ENCODE data around the gene CACNA1S. TPM values are rescaled to one million over a fixed set of nuclear protein-coding genes. Genes with fewer than 3 reads are reported as not detected.
A peak's percentile ranks its signal among the peaks of the same experiment; 100 is the strongest.

The CACNA1S gene
- total RNA-seq, 1 donor from 2014 or later, result not detected

GRCh38 chr1:201039418-201039817, 72.8 kb downstream of the CACNA1S start:
- ATAC-seq, result no peak
- no peak for DNase-seq (ENCODE audit: low spot score)

- DNase-seq (ENCODE audit: low spot score), result no peak
- ATAC-seq, result no peak
These were observed 73.9 kb downstream of the CACNA1S start for GRCh38 chr1:201038186-201038876.

GRCh38 chr1:201036188-201036842, 75.9 kb downstream of the CACNA1S start:
- ATAC-seq (peak; percentile 49), DNase-seq (ENCODE audit: low spot score) (no peak)

- no peak for DNase-seq (ENCODE audit: low spot score)
- ATAC-seq, result no peak
These were observed 77.6 kb downstream of the CACNA1S start for GRCh38 chr1:201034671-201035070.

GRCh38 chr1:201032408-201032807, 79.8 kb downstream of the CACNA1S start:
- ATAC-seq (no peak), DNase-seq (ENCODE audit: low spot score) (no peak)

- ATAC-seq (peak; percentile 72), DNase-seq (ENCODE audit: low spot score) (peak; percentile 59)
These were observed 83.8 kb downstream of the CACNA1S start for GRCh38 chr1:201028461-201028889.

DNA sequence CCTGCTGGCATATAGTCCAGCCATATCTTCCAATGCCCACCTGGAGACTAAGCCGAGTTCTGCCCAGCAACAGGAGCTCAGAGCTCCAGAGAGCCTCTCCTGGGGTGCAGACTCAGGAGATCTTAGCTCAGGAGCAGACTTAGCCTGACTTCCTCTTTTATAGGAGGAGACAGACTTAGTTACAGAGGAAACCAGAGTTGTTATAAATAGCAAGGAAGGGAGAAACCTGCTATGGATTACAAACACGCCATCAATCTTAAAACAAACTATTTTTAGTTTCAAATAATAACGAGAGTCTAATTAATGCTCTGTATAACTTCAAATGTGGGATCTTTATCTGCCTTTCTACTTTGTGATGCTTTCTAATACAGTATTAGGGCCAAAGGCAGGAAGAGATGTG, 85.4 kb downstream of the CACNA1S start:
- no peak for ATAC-seq
- DNase-seq (ENCODE audit: low spot score), result no peak

DNA sequence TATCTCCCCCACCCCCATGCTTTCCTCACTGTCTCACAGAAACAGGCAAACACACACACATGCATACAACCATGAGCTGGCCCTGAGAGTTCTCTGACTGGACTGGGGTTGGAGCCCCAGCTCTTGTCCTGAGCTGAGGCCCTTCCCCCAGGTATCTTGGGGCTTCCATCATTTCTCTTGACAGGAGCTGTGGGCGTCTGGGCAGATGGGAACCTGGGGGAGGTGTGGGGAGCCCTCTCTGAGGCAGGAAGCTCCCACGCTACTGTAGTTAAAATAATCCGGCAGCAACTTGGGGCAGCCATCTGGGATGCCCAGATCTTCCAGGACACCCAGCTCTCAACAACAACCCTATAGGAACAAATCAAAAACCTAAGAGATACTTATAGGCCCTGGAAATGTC, 86.0 kb downstream of the CACNA1S start:
- DNase-seq (ENCODE audit: low spot score) (no peak), ATAC-seq (no peak)

DNA sequence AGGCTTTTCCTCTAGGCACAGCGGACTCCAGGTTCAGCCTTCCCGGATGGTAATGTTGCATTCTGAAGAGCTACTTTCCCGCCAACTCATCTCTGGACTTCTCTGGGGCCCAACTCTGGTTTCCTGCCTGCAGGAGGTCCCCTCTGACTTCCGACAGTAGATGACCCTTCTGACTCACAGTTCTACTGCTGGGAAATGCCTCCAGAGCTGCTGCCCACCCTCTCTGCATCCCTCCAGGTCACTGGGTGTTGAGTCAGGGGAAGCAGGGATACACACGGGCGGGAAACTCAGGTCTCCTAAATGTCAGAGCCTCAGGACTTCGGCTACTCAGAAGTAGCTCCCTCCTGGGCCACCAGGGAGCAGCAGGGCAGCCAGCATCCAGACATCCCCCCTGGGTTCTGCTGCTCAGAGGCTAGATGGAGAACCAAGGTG, 86.6 kb downstream of the CACNA1S start:
- DNase-seq (ENCODE audit: low spot score), result no peak
- ATAC-seq, result no peak

DNA sequence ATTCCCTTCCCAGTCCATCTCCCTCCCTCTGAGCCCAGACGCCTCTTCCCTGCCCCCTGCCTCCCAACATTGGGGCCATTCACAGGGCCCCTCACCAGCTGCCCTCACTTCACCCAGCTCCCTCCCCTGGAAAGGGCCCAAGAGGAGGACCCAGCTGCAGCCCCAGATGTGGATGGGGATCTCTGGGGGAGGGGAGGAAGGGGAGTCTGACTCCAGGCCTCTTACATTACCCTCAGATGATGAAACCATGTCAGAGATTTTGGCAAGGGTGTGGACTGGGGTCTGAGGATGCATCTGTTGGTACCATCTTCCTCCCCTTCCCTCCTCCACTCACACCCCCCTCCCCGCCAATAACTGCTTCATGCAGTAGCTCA, 87.6 kb downstream of the CACNA1S start:
- DNase-seq (ENCODE audit: low spot score) (no peak), ATAC-seq (no peak)

DNA sequence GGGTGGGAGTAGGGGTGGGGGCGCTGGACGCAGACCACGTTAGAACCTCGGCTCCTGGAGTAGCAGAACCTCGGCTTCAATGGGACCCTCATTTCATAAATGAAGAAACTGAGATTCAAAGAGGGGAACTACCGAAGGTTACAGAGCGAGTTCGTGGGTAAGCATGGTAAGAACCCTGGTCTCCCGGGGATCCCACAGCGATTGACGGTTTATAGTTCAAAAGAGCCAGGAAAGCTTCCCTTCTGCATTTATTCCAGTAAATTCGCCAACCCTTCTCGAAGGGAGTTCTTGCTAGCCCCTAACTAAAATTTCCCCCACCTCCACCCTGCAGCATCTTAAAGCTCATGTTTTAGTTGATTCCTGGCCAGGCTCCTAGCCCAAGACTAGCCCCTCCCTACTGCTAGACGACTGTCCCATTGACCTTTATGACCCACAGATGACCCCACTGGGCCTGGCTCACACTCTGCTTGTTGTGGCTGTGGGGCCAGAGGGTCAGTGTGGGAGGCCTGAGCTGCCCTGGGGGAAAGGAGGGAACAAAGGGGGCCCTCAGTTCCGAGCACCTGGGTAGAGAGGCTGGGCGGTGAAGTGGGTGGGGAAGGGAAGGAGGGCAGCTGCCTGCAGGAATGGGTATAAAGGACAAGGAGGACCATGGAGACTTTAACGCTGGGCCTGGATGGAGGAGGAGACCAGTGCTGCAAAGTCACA, 88.2 kb downstream of the CACNA1S start:
- ATAC-seq (peak; percentile 32), DNase-seq (ENCODE audit: low spot score) (no peak)

- DNase-seq (ENCODE audit: low spot score) (peak; percentile 85), ATAC-seq (peak; percentile 82)
These were observed 88.7 kb downstream of the CACNA1S start, which contains the start of gene KIF21B for GRCh38 chr1:201023517-201023902. TSS of gene KIF21B (minus strand) at chr1:201023714. CDS start at chr1:201023383, 331 bp downstream.

DNA sequence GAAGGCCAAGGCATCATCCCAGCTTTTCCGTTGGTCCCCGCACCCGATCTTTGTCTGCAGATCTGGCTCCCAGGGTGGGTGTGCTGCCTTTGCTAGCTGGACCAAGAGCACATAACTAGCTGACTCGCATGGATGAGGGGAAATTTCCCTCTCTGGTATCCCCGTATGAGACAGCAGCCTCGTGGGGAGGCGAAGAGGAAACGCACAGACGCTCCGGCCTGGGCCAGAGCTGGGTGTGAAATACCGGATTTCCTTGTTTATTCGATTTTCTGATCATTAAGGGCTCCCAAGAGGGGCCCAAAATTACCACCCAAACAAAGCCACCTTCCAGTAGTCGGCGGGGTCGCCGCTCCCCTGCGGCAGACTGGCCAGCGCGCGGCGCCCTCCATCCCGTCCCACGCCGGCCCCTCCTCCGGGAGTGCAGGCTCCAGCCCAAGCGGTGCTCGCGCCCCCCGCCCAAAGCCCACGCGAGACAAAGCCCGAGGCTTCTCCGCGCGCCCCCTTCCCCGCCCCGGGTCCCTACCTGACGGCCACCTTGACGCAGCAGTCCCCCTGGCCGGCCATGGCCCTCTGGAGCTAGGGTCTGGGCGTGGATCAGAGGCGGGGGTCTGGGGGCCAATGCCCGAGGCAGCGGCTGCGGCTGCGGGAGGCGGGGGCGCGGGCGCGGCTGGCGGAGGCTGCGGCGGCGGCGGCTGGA, 89.3 kb downstream of the CACNA1S start:
- ATAC-seq, result no peak

DNA sequence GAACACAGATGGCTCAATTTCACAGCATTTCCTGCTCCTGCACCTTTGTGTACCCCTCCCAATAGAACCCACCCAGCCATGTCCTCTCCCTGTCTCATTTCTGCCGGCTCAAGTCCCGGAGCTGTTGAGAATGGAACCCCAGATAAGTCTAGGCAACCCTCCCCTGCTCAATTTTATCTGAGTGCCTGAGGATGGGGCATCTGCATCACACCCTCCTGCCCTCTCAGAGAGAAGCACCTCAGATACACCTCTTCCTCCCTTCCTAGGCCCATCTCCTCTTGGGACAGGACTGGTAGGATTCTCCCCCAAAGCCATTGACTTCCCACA, 89.8 kb downstream of the CACNA1S start:
- no peak for DNase-seq (ENCODE audit: low spot score)
- ATAC-seq, result no peak

More for the DNA sequence above, 89.3 kb downstream of the CACNA1S start:
- DNase-seq (ENCODE audit: low spot score), result no peak

GRCh38 chr1:201021630-201022492, 90.4 kb downstream of the CACNA1S start:
- ATAC-seq (no peak), DNase-seq (ENCODE audit: low spot score) (no peak)

GRCh38 chr1:201020721-201021629, 91.3 kb downstream of the CACNA1S start:
- no peak for DNase-seq (ENCODE audit: low spot score)
- no peak for ATAC-seq

DNA sequence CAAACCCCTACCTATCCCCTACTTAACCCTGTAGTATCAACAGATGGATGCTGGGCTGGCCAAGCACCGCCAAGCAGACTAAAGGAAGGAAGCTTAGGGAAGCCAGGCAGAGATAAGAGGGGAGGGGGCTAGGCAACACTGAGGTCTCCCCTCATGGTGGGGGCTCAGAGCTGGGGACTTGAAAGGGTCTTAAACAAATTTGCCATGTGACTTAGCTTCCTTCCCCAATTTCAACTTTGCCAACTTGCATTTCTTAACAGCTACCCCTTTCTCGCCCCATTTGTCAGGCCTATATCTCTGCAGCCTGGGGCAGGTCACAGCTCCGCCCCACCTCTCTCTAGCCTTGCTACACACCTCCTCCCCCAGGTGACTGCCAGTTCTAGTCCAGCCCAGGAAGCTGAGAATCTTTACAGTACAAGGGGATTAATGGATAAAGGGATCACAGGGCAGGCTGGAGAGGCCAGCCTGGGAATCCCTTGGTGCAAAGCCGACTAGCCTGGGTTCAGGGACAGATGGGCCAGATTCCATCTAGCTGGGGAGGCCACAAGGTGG, 92.1 kb downstream of the CACNA1S start:
- peak; percentile 5 for ATAC-seq
- no peak for DNase-seq (ENCODE audit: low spot score)

- DNase-seq (ENCODE audit: low spot score) (peak; percentile 84), ATAC-seq (peak; percentile 72)
These were observed 92.8 kb downstream of the CACNA1S start for GRCh38 chr1:201019321-201019977.

DNA sequence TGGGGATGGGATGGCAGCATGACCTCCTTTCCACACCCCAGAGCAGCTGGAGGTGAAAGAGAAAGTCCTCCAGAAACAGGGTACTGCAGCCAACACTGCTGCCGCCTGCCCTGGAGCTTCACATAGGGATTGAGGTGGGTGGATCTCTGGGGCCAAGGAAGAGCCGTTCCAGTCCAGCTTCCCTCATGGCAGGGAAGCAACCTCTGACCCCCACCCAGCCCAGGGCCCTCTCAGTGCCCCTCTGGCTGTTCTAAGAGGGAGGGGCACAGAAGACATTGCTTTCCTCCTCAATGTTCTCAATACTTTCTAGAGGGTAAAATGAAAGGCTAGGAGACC, 94.4 kb downstream of the CACNA1S start:
- DNase-seq (ENCODE audit: low spot score), result no peak
- ATAC-seq, result no peak

Measured in left lobe of liver (tissue), 2 donors.